Uterus (tissue), 4 donors: ENCODE measurements around the gene LRRIQ4. TPM values are rescaled to one million over a fixed set of nuclear protein-coding genes. Genes with fewer than 3 reads are reported as not detected.

Source experiments
- DNase-seq, 2 donors: peaks; one replicate each; pipeline ENCODE4 v3.0.0-alpha.2; 2019 to 2020
- H3K27ac ChIP-seq, 2 donors: fragments of 200-600 bp; sonication (generic); 1 replicate in 1 of 2; 2 replicates in 1 of 2; pipeline ENCODE4 v1.5.1; 2016 to 2018
- H3K27me3 ChIP-seq, 2 donors: fragments of 200-600 bp; sonication (generic); one replicate each; pipeline ENCODE4 v1.5.1; 2018 to 2019; ENCODE audit warnings: control low read depth in 1 of 2
- H3K36me3 ChIP-seq, 2 donors: fragments of 200-600 bp; sonication (generic); one replicate each; pipeline ENCODE4 v1.5.1; 2019; ENCODE audit warnings: control low read depth in 1 of 2
- H3K4me1 ChIP-seq, 2 donors: fragments of 200-600 bp; sonication (generic); one replicate each; pipeline ENCODE4 v1.5.1; 2018 to 2019; ENCODE audit warnings: control low read depth in 1 of 2
- H3K4me3 ChIP-seq, 2 donors: fragments of 200-600 bp; sonication (generic); 1 replicate in 1 of 2; 2 replicates in 1 of 2; pipeline ENCODE4 v1.5.1; 2018 to 2019; ENCODE audit warnings: mild to moderate bottlenecking in 1 of 2
- H3K9me3 ChIP-seq, 2 donors: fragments of 200-600 bp; sonication (generic); one replicate each; pipeline ENCODE4 v1.5.1; 2019; ENCODE audit warnings: control low read depth in 1 of 2
- POLR2A ChIP-seq, 2 donors: fragments of 450-650 bp; IDR thresholded peaks; one replicate each; pipeline ENCODE4 v1.6.1; 2016; ENCODE audit warnings: antibody characterized with exemption in 2 of 2, mild to moderate bottlenecking in 1 of 2, moderate library complexity in 1 of 2
- intact Hi-C: fragments of 100-400 bp; cut with DNase I; formaldehyde crosslinking; loops from one replicate; pipeline ENCODE4 v1.15.1; 2023; ENCODE audit warnings: low total_unique reads
- total RNA-seq, 4 donors: library from RNA; depleted of rRNA in 3 of 4; stranded (reverse); fragments of >200 nt in 3 of 4; gene quantifications; one replicate each; pipeline versions ENCODE4 v1.1.0 to v1.2.4, GENCODE V29; 2014 to 2023
- TF ChIP-seq, protein P1 (sequence below), 4 experiments: fragments of 200-600 bp in 2 of 4; fragments of 450-650 bp in 2 of 4; sonication (generic) in 2 of 4; IDR thresholded peaks; one replicate each; pipeline ENCODE4 v1.5.1; 2016 to 2019; ENCODE audit warnings: antibody characterized with exemption in 4 of 4, mild to moderate bottlenecking in 2 of 4, moderate library complexity in 1 of 4
- donor health status: DM: yes; HTN: yes; CAD: no.

The LRRIQ4 gene
- total RNA-seq, 4 donors from 2014 or later = 0.14 TPM; not detected in 3

DNA sequence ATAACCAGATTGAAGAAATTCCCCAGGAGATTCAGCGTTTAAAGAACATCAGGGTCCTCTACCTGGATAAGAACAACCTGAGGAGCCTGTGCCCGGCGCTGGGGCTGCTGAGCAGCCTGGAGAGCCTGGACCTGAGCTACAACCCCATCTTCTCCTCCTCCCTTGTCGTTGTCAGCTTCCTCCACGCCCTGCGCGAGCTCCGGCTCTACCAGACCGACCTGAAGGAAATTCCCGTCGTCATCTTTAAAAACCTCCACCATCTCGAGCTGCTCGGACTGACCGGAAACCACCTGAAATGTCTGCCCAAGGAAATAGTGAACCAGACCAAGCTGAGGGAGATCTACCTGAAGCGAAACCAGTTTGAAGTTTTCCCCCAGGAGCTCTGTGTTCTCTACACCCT is 9.4 kb downstream of the LRRIQ4 start:
- Histone ChIP-seq H3K27ac (no peak overlapping the region), H3K4me1 (no peaks in the 10 kb centered on the region), H3K27me3 (no peaks in the 10 kb centered on the region), H3K4me3 (no peak overlapping the region), H3K36me3 (no peaks in the 10 kb centered on the region), H3K9me3 (no peaks in the 10 kb centered on the region)
- intact Hi-C loops = no loop called here
- DNase-seq = no peak
- no peak for TF ChIP-seq POLR2A (IDR thresholded peaks at IDR 0.05)
- TF ChIP-seq, protein P1, sequence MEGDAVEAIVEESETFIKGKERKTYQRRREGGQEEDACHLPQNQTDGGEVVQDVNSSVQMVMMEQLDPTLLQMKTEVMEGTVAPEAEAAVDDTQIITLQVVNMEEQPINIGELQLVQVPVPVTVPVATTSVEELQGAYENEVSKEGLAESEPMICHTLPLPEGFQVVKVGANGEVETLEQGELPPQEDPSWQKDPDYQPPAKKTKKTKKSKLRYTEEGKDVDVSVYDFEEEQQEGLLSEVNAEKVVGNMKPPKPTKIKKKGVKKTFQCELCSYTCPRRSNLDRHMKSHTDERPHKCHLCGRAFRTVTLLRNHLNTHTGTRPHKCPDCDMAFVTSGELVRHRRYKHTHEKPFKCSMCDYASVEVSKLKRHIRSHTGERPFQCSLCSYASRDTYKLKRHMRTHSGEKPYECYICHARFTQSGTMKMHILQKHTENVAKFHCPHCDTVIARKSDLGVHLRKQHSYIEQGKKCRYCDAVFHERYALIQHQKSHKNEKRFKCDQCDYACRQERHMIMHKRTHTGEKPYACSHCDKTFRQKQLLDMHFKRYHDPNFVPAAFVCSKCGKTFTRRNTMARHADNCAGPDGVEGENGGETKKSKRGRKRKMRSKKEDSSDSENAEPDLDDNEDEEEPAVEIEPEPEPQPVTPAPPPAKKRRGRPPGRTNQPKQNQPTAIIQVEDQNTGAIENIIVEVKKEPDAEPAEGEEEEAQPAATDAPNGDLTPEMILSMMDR (IDR thresholded peaks at IDR 0.05) = no peak

DNA sequence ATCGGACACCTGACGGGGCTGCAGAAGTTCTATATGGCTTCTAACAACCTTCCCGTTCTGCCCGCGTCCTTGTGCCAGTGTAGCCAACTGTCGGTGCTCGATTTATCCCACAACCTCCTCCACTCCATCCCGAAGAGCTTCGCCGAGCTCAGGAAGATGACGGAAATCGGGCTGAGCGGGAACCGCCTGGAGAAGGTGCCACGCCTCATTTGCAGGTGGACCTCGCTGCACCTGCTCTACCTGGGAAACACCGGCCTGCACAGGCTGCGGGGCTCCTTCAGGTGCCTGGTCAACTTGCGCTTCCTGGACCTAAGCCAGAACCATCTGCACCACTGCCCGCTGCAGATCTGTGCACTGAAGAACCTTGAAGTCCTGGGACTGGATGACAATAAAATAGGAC is 9.9 kb downstream of the LRRIQ4 start:
- Histone ChIP-seq H3K4me3 (no peak overlapping the region), H3K27me3 (no peaks in the 10 kb centered on the region), H3K36me3 (no peaks in the 10 kb centered on the region), H3K9me3 (no peaks in the 10 kb centered on the region), H3K27ac (no peak overlapping the region), H3K4me1 (no peaks in the 10 kb centered on the region)
- DNase-seq = no peak
- intact Hi-C loops = no loop called here
- no peak for TF ChIP-seq POLR2A (IDR thresholded peaks at IDR 0.05)
- TF ChIP-seq, protein P1 (IDR thresholded peaks at IDR 0.05) = no peak

DNA sequence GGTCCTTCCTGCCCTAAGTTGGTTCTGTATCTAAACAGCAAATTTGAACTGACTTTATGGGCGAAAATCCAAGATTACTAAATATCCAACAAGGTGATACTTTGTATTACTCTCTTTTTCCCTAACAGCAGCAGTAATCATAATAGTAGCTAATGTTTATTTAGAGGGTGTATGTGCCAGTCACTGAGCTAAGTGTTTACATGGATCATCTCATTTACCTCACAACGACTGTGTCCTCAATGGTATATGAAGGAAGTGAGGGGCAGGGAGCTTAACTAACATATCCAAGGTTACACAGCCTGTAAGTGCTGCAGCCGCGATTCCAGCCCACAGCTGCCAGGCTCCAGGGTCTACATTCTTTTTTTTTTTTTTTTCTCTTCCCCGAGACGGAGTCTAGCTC is 10.3 kb downstream of the LRRIQ4 start:
- Histone ChIP-seq H3K27me3 (no peaks in the 10 kb centered on the region), H3K4me3 (no peak overlapping the region), H3K9me3 (no peaks in the 10 kb centered on the region), H3K36me3 (no peaks in the 10 kb centered on the region), H3K4me1 (no peaks in the 10 kb centered on the region), H3K27ac (no peak overlapping the region)
- intact Hi-C loops = no loop called here
- DNase-seq = no peak
- no peak for TF ChIP-seq POLR2A (IDR thresholded peaks at IDR 0.05)
- TF ChIP-seq, protein P1 (IDR thresholded peaks at IDR 0.05) = no peak

DNA sequence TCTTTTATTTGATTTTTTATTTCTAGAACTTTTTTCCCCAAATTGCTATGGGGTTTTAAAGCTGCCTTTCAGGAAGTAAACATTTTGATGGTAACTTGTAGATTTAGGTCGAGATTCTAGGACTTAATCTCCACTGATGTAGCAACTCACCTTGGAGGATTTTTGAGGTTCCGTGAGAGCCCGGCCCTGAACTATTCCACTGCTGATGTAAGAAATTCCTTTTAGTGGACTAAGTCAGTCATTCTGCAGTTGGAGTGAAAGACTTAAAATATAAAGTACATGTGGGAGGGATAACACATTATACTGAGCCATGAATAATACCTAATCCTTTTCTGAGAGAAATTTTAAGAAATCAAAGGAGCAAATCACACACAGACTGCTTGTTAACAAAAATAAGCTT is 12.6 kb downstream of the LRRIQ4 start:
- Histone ChIP-seq H3K4me3 (no peak overlapping the region), H3K27ac (no peak overlapping the region), H3K36me3 (no peaks in the 10 kb centered on the region), H3K4me1 (no peaks in the 10 kb centered on the region), H3K27me3 (no peaks in the 10 kb centered on the region), H3K9me3 (no peaks in the 10 kb centered on the region)
- TF ChIP-seq, protein P1 (IDR thresholded peaks at IDR 0.05) = no peak
- TF ChIP-seq POLR2A (IDR thresholded peaks at IDR 0.05) = no peak
- intact Hi-C loops = no loop called here
- no peak for DNase-seq

DNA sequence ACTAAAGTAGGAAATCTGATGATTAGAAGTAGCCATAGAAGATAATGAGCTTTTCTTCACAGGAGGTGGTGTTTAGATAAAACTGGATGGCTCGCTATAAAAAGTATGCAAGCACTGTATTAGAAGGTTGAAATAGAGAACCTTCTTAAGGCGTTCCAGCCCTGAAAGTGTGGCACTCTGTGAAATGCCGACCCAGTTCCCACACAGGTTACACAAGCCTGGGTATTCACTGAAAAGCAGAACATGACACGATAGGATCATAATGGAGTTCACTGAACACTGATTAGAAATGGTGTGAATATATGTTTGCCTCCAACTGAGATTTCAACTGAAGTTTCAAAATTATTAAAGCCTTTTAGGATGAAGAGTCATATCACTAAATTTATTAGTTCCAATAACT is 15.0 kb downstream of the LRRIQ4 start:
- H3K27me3 ChIP-seq = no peaks in the 10 kb centered on the region
- intact Hi-C loops = no loop called here
- no peaks in the 10 kb centered on the region for H3K36me3 ChIP-seq
- no peak for TF ChIP-seq POLR2A (IDR thresholded peaks at IDR 0.05)
- TF ChIP-seq, protein P1 (IDR thresholded peaks at IDR 0.05) = no peak
- no peak overlapping the region for H3K4me3 ChIP-seq
- H3K9me3 ChIP-seq = no peaks in the 10 kb centered on the region
- H3K4me1 ChIP-seq = no peaks in the 10 kb centered on the region
- DNase-seq = no peak
- no peak overlapping the region for H3K27ac ChIP-seq
